Measurements from ENCODE around the gene PHRF1.

The PHRF1 gene

GRCh38 chr11:551131-551530 is 25.1 kb upstream of the PHRF1 start:
- H2AFZ ChIP-seq (ENCODE audit: low read length) = no peak overlapping the region
- H3K9ac ChIP-seq (ENCODE audit: low read length) = no peak overlapping the region
- no peaks in the 10 kb centered on the region for H3K79me2 ChIP-seq (ENCODE audit: low read length)
- H3K9me2 ChIP-seq (replicated peaks; ENCODE audit: insufficient read depth, low read length) = no peaks in the 10 kb centered on the region
- H3F3A ChIP-seq (ENCODE audit: insufficient read depth, low read length) = no peaks in the 10 kb centered on the region
- no peaks in the 10 kb centered on the region for H4K20me1 ChIP-seq (ENCODE audit: insufficient read depth, low read length)
- no peak overlapping the region for H3K4me3 ChIP-seq (ENCODE audit: low read length)
- H3K4me1 ChIP-seq (ENCODE audit: low read length) = no peaks in the 10 kb centered on the region
- H3K4me2 ChIP-seq (ENCODE audit: low read depth, low read length) = no peak overlapping the region
- DNase-seq = no peak
- no peak overlapping the region for H3K27ac ChIP-seq (ENCODE audit: low read length)
- H3K27me3 ChIP-seq (replicated peaks; ENCODE audit: insufficient read depth, low read length) = peaks cover 12% of the 10 kb centered on the region
- H3K9me3 ChIP-seq (replicated peaks; ENCODE audit: insufficient read depth, low read length) = no peaks in the 10 kb centered on the region
- no peak for TF ChIP-seq CTCF (IDR thresholded peaks at IDR 0.05; ENCODE audit: low read length)
- TF ChIP-seq EZH2 (optimal IDR thresholded peaks at IDR 0.05; ENCODE audit: low read depth, low read length) = no peak
- no peak for TF ChIP-seq EZH2phosphoT487 (IDR thresholded peaks at IDR 0.05; ENCODE audit: low read length)
- no peaks in the 10 kb centered on the region for H3K36me3 ChIP-seq (replicated peaks; ENCODE audit: insufficient read depth, low read length)

GRCh38 chr11:551596-551995 is 24.7 kb upstream of the PHRF1 start:
- H3K4me3 ChIP-seq (ENCODE audit: low read length) = no peak overlapping the region
- H2AFZ ChIP-seq (ENCODE audit: low read length) = no peak overlapping the region
- H3K27me3 ChIP-seq (replicated peaks; ENCODE audit: insufficient read depth, low read length) = peaks cover 16% of the 10 kb centered on the region
- H3K79me2 ChIP-seq (ENCODE audit: low read length) = no peaks in the 10 kb centered on the region
- H3K9ac ChIP-seq (ENCODE audit: low read length) = no peak overlapping the region
- no peaks in the 10 kb centered on the region for H3F3A ChIP-seq (ENCODE audit: insufficient read depth, low read length)
- H3K9me2 ChIP-seq (replicated peaks; ENCODE audit: insufficient read depth, low read length) = no peaks in the 10 kb centered on the region
- no peaks in the 10 kb centered on the region for H3K36me3 ChIP-seq (replicated peaks; ENCODE audit: insufficient read depth, low read length)
- H3K4me2 ChIP-seq (ENCODE audit: low read depth, low read length) = no peak overlapping the region
- TF ChIP-seq EZH2phosphoT487 (IDR thresholded peaks at IDR 0.05; ENCODE audit: low read length) (no peak), CTCF (IDR thresholded peaks at IDR 0.05; ENCODE audit: low read length) (no peak), EZH2 (optimal IDR thresholded peaks at IDR 0.05; ENCODE audit: low read depth, low read length) (no peak)
- DNase-seq = no peak
- H3K27ac ChIP-seq (ENCODE audit: low read length) = no peak overlapping the region
- H4K20me1 ChIP-seq (ENCODE audit: insufficient read depth, low read length) = no peaks in the 10 kb centered on the region
- H3K4me1 ChIP-seq (ENCODE audit: low read length) = no peaks in the 10 kb centered on the region
- H3K9me3 ChIP-seq (replicated peaks; ENCODE audit: insufficient read depth, low read length) = no peaks in the 10 kb centered on the region

- Histone ChIP-seq H3K9ac (ENCODE audit: low read length) (no peak overlapping the region), H3K36me3 (replicated peaks; ENCODE audit: insufficient read depth, low read length) (no peaks in the 10 kb centered on the region), H3F3A (ENCODE audit: insufficient read depth, low read length) (no peaks in the 10 kb centered on the region), H3K4me3 (ENCODE audit: low read length) (no peak overlapping the region), H2AFZ (ENCODE audit: low read length) (no peak overlapping the region), H3K9me3 (replicated peaks; ENCODE audit: insufficient read depth, low read length) (no peaks in the 10 kb centered on the region), H3K9me2 (replicated peaks; ENCODE audit: insufficient read depth, low read length) (no peaks in the 10 kb centered on the region), H3K27ac (ENCODE audit: low read length) (no peak overlapping the region), H3K4me1 (ENCODE audit: low read length) (no peaks in the 10 kb centered on the region), H3K79me2 (ENCODE audit: low read length) (no peaks in the 10 kb centered on the region), H4K20me1 (ENCODE audit: insufficient read depth, low read length) (no peaks in the 10 kb centered on the region), H3K4me2 (ENCODE audit: low read depth, low read length) (no peak overlapping the region), H3K27me3 (replicated peaks; ENCODE audit: insufficient read depth, low read length) (peaks cover 31% of the 10 kb centered on the region)
- no peak for TF ChIP-seq CTCF (IDR thresholded peaks at IDR 0.05; ENCODE audit: low read length)
- no peak for TF ChIP-seq EZH2 (optimal IDR thresholded peaks at IDR 0.05; ENCODE audit: low read depth, low read length)
- TF ChIP-seq EZH2phosphoT487 (IDR thresholded peaks at IDR 0.05; ENCODE audit: low read length) = no peak
- no peak for DNase-seq
Observed at GRCh38 chr11:553083-553987, 22.9 kb upstream of the PHRF1 start.
